ENCODE data around the gene IFTAP. TPM values are rescaled to one million over a fixed set of nuclear protein-coding genes. Genes with fewer than 3 reads are reported as not detected.

The IFTAP gene
- total RNA-seq, 1 experiment from 2014 or later, result 13.8 TPM

GRCh38 chr11:36605221-36606216, 11.2 kb downstream of the IFTAP start:
- Histone ChIP-seq H3K9ac (ENCODE audit: low read length) (no peak overlapping the region), H3K4me2 (ENCODE audit: low read length) (no peak overlapping the region), H3K27ac (ENCODE audit: low read depth, low read length) (no peak overlapping the region), H3K27me3 (ENCODE audit: insufficient read depth, low read length) (no peaks in the 10 kb centered on the region), H2AFZ (ENCODE audit: low read depth, low read length, poor library complexity, severe bottlenecking) (no peak overlapping the region), H3K9me2 (ENCODE audit: insufficient read depth) (no peaks in the 10 kb centered on the region), H3K9me3 (ENCODE audit: control insufficient read depth in 1 of 2, insufficient read depth in 1 of 2, low read depth in 1 of 2, low read length in 2 of 2) (no peaks in the 10 kb centered on the region), H4K20me1 (ENCODE audit: insufficient read depth) (no peaks in the 10 kb centered on the region), H3K36me3 (ENCODE audit: control insufficient read depth in 1 of 2, insufficient read depth in 2 of 2, low read length in 2 of 2) (no peaks in the 10 kb centered on the region), H3K4me1 (ENCODE audit: control insufficient read depth in 1 of 2, insufficient read depth in 2 of 2, low read length in 2 of 2) (no peaks in the 10 kb centered on the region), H3K79me2 (ENCODE audit: insufficient read depth, low read length) (no peaks in the 10 kb centered on the region), H3K4me3 (replicated peaks in 1 of 2; ENCODE audit: low read depth in 1 of 2, low read length in 2 of 2) (no peak overlapping the region)
- POLR2A ChIA-PET, result interaction anchor here (1.1 kb wide), 1 partner anchor 11 kb away, joined by 4 read pairs; the partner anchor contains the start of gene IFTAP
- intact Hi-C loops (cut with micrococcal nuclease), result no loop called here
- CTCF ChIA-PET, result no interaction called here
- RAD21 ChIA-PET (ENCODE audit: low non-redundant PET in 1 of 2, low total read pairs in 2 of 2, uncharacterized antibody in 2 of 2, unreplicated experiment in 2 of 2), result no interaction called here
- no TSS peak for BruUV-seq (replicated peaks)
- TF ChIP-seq CEBPB (IDR thresholded peaks at IDR 0.05; ENCODE audit: low read depth) (no peak), EZH2 (IDR thresholded peaks at IDR 0.05) (no peak)
- DNase-seq (ENCODE audit: low read depth, low spot score) (no peak), ATAC-seq (no peak)

GRCh38 chr11:36608491-36609199, 14.3 kb downstream of the IFTAP start:
- ATAC-seq, result no peak
- H3K9me3 ChIP-seq (ENCODE audit: control insufficient read depth in 1 of 2, insufficient read depth in 1 of 2, low read depth in 1 of 2, low read length in 2 of 2), result no peaks in the 10 kb centered on the region
- no peaks in the 10 kb centered on the region for H3K27me3 ChIP-seq (ENCODE audit: insufficient read depth, low read length)
- no peaks in the 10 kb centered on the region for H3K4me1 ChIP-seq (ENCODE audit: control insufficient read depth in 1 of 2, insufficient read depth in 2 of 2, low read length in 2 of 2)
- intact Hi-C loops (cut with micrococcal nuclease), result no loop called here
- ChIA-PET POLR2A (no interaction called here), CTCF (no interaction called here), RAD21 (ENCODE audit: low non-redundant PET in 1 of 2, low total read pairs in 2 of 2, uncharacterized antibody in 2 of 2, unreplicated experiment in 2 of 2) (no interaction called here)
- no peak overlapping the region for H3K27ac ChIP-seq (ENCODE audit: low read depth, low read length)
- no peak overlapping the region for H2AFZ ChIP-seq (ENCODE audit: low read depth, low read length, poor library complexity, severe bottlenecking)
- no peak overlapping the region for H3K9ac ChIP-seq (ENCODE audit: low read length)
- H3K79me2 ChIP-seq (ENCODE audit: insufficient read depth, low read length), result no peaks in the 10 kb centered on the region
- H3K4me2 ChIP-seq (ENCODE audit: low read length), result no peak overlapping the region
- DNase-seq (ENCODE audit: low read depth, low spot score), result no peak
- H3K36me3 ChIP-seq (ENCODE audit: control insufficient read depth in 1 of 2, insufficient read depth in 2 of 2, low read length in 2 of 2), result no peaks in the 10 kb centered on the region
- no TSS peak for BruUV-seq (replicated peaks)
- no peak overlapping the region for H3K4me3 ChIP-seq (replicated peaks in 1 of 2; ENCODE audit: low read depth in 1 of 2, low read length in 2 of 2)
- no peaks in the 10 kb centered on the region for H3K9me2 ChIP-seq (ENCODE audit: insufficient read depth)
- no peaks in the 10 kb centered on the region for H4K20me1 ChIP-seq (ENCODE audit: insufficient read depth)
- TF ChIP-seq ELF1 (IDR thresholded peaks at IDR 0.05; ENCODE audit: borderline replicate concordance, low read depth), result no peak
- no peak for TF ChIP-seq ZNF274 (IDR thresholded peaks at IDR 0.05; ENCODE audit: low read depth, low read length)
- TF ChIP-seq ZFX (IDR thresholded peaks at IDR 0.05), result no peak
- TF ChIP-seq ZBTB33 (IDR thresholded peaks at IDR 0.05; ENCODE audit: extremely low read depth, insufficient replicate concordance, low read length), result no peak
- TF ChIP-seq ATF3 (IDR thresholded peaks at IDR 0.05), result no peak
- no peak for TF ChIP-seq FOSL1 (IDR thresholded peaks at IDR 0.05; ENCODE audit: low read depth)
- TF ChIP-seq SRF (IDR thresholded peaks at IDR 0.05; ENCODE audit: low read depth), result no peak
- TF ChIP-seq SP1 (IDR thresholded peaks at IDR 0.05; ENCODE audit: low read depth), result no peak
- TF ChIP-seq RAD21 (IDR thresholded peaks at IDR 0.05; ENCODE audit: low read depth), result no peak
- TF ChIP-seq EZH2phosphoT487 (IDR thresholded peaks at IDR 0.05; ENCODE audit: borderline replicate concordance), result no peak
- no peak for TF ChIP-seq POLR2A (IDR thresholded peaks at IDR 0.05; ENCODE audit: borderline replicate concordance, extremely low read depth, insufficient read depth, insufficient read length)
- no peak for TF ChIP-seq CTCF (IDR thresholded peaks at IDR 0.05 in 2 of 3, conservative IDR thresholded peaks at IDR 0.05 in 1 of 3; ENCODE audit: borderline replicate concordance in 1 of 3, insufficient read depth in 1 of 3, low read depth in 2 of 3, low read length in 2 of 3)
- TF ChIP-seq JUND (IDR thresholded peaks at IDR 0.05), result no peak
